ENCODE measurements around the gene POU2F2. TPM values are rescaled to one million over a fixed set of nuclear protein-coding genes. Genes with fewer than 3 reads are reported as not detected.

POU2F2 gene
- total and polyA plus RNA-seq, 2 donors (not counting 3 experiments of a cell fraction or from before 2014, with no cell fraction given): 4.0 to 4.1 TPM

DNA sequence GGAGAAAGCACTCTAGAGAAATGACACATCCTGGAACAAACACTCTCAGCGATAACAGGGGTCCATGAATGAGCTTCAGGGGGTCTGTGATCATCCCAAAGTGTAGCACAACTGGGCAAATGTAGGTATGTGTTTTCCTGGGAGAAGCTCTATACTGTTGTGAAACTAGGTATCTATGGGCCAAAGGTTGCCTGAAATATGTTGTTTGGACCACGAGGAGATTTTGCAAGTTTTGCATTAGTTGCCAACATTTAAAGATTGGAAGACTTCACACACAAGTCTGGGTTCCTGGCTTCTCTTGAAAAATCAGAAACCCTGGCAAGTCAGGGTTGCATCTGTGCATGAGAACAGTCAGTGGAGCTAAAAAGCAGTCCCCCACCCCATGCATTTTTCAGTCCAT is 26.7 kb upstream of the POU2F2 start:
- no peak overlapping the region for H3K9ac ChIP-seq (replicated peaks; ENCODE audit: extremely low read depth, insufficient read depth, low read length)
- no peaks in the 10 kb centered on the region for H3K9me1 ChIP-seq (replicated peaks; ENCODE audit: control insufficient read depth, extremely low read depth, insufficient read depth, low read length)
- H3K36me3 ChIP-seq (ENCODE audit: control insufficient read depth in 2 of 2, extremely low read depth in 1 of 2, insufficient read depth in 2 of 2, low read length in 2 of 2): no peaks in the 10 kb centered on the region
- DNase-seq (ENCODE audit: low read depth, low spot score): no peak
- ChIA-PET CTCF (interaction anchor here (1.5 to 2.9 kb wide), 3 partner anchors 18 to 25 kb away, joined by 4 to 12 read pairs (median 4); no protein-coding TSS in a partner anchor), POLR2A (no interaction called here)
- intact Hi-C loops (cut with micrococcal nuclease): no loop called here
- no peak overlapping the region for H3K27ac ChIP-seq (ENCODE audit: insufficient read depth, low read depth, low read length)
- dilution Hi-C loops (cut with MboI; ENCODE audit: extremely low pct_ligation_motif_present, low sequenced_read_pairs): no loop called here
- TF ChIP-seq POLR2A (IDR thresholded peaks at IDR 0.05; ENCODE audit: low read depth, low read length): no peak
- TF ChIP-seq, protein P1, sequence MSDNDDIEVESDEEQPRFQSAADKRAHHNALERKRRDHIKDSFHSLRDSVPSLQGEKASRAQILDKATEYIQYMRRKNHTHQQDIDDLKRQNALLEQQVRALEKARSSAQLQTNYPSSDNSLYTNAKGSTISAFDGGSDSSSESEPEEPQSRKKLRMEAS (IDR thresholded peaks at IDR 0.05; ENCODE audit: insufficient read depth, insufficient read length): no peak
- TF ChIP-seq GATA2 (IDR thresholded peaks at IDR 0.05; ENCODE audit: insufficient read depth, insufficient read length, low read depth, low read length): no peak
- no peak for TF ChIP-seq EZH2 (IDR thresholded peaks at IDR 0.05; ENCODE audit: borderline replicate concordance, low read depth, low read length, severe bottlenecking)
- TF ChIP-seq, protein P2, sequence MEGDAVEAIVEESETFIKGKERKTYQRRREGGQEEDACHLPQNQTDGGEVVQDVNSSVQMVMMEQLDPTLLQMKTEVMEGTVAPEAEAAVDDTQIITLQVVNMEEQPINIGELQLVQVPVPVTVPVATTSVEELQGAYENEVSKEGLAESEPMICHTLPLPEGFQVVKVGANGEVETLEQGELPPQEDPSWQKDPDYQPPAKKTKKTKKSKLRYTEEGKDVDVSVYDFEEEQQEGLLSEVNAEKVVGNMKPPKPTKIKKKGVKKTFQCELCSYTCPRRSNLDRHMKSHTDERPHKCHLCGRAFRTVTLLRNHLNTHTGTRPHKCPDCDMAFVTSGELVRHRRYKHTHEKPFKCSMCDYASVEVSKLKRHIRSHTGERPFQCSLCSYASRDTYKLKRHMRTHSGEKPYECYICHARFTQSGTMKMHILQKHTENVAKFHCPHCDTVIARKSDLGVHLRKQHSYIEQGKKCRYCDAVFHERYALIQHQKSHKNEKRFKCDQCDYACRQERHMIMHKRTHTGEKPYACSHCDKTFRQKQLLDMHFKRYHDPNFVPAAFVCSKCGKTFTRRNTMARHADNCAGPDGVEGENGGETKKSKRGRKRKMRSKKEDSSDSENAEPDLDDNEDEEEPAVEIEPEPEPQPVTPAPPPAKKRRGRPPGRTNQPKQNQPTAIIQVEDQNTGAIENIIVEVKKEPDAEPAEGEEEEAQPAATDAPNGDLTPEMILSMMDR (IDR thresholded peaks at IDR 0.05; ENCODE audit: extremely low read depth in 1 of 2, insufficient read depth in 1 of 2, low read depth in 1 of 2, low read length in 2 of 2): no peak
- no peak for TF ChIP-seq POLR2AphosphoS5 (IDR thresholded peaks at IDR 0.05; ENCODE audit: insufficient read depth, low read depth, low read length)
- no peak for TF ChIP-seq JUN (IDR thresholded peaks at IDR 0.05; ENCODE audit: borderline replicate concordance, insufficient read depth, insufficient read length, low read depth)
- no peak for TF ChIP-seq MYC (IDR thresholded peaks at IDR 0.05; ENCODE audit: low read depth, low read length)
- TF ChIP-seq FOS (IDR thresholded peaks at IDR 0.05; ENCODE audit: borderline replicate concordance, insufficient read depth, low read length): no peak
- no peaks in the 10 kb centered on the region for H3K4me1 ChIP-seq (ENCODE audit: control insufficient read depth, extremely low read depth, insufficient read depth, low read length)
- no peak overlapping the region for H2AFZ ChIP-seq (ENCODE audit: low read depth, low read length)
- H3K4me3 ChIP-seq (replicated peaks in 1 of 3; ENCODE audit: insufficient read depth in 1 of 3, low read depth in 1 of 3, low read length in 3 of 3): no peak overlapping the region
- BruUV-seq (replicated peaks): no TSS peak
- no peaks in the 10 kb centered on the region for H3K9me3 ChIP-seq (replicated peaks; ENCODE audit: control insufficient read depth, insufficient read depth, low read length)
- no peaks in the 10 kb centered on the region for H3K79me2 ChIP-seq (ENCODE audit: control insufficient read depth, insufficient read depth, low read length)
- no peaks in the 10 kb centered on the region for H4K20me1 ChIP-seq (replicated peaks; ENCODE audit: control insufficient read depth, extremely low read depth, insufficient read depth, low read length)
- H3K4me2 ChIP-seq (ENCODE audit: insufficient read depth, low read length): no peak overlapping the region
- FAIRE-seq: no peak
- peaks cover 12 to 21% of the 10 kb centered on the region in 2 experiments for H3K27me3 ChIP-seq (ENCODE audit: control insufficient read depth in 2 of 2, insufficient read depth in 2 of 2, low read length in 2 of 2)
